HG03558 (cell line): ENCODE results near the gene CERT1.

Experiments used
- ATAC-seq: cut with Tn5 transposase; IDR thresholded peaks from one replicate; pipeline ENCODE4 v1.9.1; 2021; ENCODE audit warnings: moderate number of reproducible peaks; ENCODE audit not compliant: unreplicated experiment; ENCODE audit errors: extremely low read depth

CERT1 gene

DNA sequence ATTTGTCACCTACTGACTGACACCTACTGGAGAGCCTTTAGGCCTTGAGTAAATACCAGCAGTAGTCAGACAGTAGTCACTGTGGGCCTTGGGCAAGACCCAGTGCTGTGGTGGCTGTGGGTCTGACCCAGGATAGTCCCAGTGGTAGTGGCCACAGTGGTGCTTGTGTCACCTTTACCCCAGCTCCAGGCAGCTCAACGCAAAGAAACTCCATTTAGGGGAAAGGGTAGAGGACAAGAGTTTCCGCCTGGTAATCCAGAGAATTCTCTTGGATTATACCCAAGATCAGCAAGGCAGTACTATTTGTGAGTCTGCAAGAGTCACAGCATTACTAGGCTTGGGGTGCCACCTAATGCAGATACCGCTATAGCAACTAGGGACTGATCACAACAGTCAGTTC is 28.9 kb downstream of the CERT1 start:
- no peak for ATAC-seq

- ATAC-seq: no peak
These were observed 30.4 kb downstream of the CERT1 start for GRCh38 chr5:75481024-75481423.

DNA sequence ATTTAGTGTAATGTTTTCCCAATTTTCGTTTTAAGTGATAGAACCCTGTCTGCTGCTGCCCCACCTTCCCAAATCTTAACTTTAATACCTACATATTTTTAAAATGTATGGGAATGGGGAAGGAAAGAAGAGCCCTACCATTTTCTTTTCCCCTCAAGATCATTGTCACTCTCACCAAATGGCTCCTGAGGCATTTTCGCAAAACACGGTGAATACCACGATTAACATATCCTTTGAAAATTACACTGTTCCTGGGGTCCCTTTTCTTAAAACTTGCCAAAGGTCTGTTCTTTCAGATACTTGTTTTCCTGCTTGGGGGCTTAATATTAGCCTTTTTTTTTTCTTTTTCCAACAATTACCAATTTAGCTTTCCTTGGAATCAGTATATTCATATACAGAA is 36.1 kb downstream of the CERT1 start:
- ATAC-seq: no peak

GRCh38 chr5:75473463-75473862 is 38.0 kb downstream of the CERT1 start:
- no peak for ATAC-seq

- ATAC-seq: no peak
These were observed 38.5 kb downstream of the CERT1 start for GRCh38 chr5:75472973-75473372.

- no peak for ATAC-seq
These were observed 40.2 kb downstream of the CERT1 start for GRCh38 chr5:75471193-75471592.

DNA sequence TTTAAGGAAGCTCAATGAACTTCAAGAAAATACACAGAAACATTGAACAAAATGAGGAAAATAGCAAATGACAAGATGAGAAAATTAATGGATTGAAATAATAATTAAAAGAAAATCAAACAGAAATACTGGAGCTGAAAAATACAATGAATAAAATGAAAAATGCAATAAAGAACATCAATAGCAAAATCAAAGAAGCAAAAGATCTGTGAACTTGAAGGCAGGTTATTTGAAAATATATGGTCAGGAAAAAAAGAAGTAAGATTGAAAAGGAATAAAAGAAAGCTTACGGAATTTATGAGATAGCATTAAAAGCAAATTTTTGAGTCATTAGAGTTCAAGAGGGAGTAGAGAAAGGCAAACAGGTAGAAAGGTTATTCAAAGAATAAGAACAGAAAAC is 42.4 kb downstream of the CERT1 start:
- no peak for ATAC-seq

DNA sequence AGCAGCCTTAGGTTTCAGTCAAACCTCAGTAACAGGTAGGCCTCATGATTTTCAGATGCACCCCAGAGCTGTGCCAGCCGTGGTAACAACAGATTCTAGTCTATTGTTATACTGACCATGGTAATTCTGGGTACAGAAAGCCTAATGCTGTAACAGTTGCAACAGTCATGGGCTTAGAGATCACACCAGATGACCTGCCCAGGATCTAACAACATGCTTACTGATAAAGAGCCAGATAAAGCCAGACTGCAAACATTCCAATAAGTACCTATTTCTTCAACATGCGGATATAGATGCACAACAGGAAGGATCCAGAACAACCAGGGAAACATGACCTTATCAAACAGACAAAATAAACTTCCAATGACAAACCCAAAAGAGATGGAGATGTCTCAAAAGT is 42.8 kb downstream of the CERT1 start:
- no peak for ATAC-seq

GRCh38 chr5:75466006-75466716 is 45.3 kb downstream of the CERT1 start:
- ATAC-seq: no peak

DNA sequence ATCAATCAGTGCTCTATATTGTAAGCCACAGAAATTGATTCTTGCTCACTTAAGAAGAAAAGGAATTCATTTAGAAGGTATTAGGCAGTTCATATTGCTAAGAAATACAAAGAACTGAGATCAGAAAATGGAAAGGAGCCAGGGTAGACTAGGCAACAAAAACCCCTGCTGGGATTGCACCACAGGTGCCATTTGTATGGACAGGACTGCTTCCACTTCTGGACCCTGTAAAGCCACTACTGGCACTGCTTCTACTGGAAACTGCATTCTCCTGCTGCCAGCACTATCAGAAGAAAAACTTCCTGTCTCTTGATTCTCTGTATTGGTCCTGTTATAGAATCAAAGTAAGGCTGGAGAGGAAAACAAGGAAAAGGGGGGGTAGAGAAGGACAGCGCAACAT is 45.9 kb downstream of the CERT1 start:
- ATAC-seq: no peak

DNA sequence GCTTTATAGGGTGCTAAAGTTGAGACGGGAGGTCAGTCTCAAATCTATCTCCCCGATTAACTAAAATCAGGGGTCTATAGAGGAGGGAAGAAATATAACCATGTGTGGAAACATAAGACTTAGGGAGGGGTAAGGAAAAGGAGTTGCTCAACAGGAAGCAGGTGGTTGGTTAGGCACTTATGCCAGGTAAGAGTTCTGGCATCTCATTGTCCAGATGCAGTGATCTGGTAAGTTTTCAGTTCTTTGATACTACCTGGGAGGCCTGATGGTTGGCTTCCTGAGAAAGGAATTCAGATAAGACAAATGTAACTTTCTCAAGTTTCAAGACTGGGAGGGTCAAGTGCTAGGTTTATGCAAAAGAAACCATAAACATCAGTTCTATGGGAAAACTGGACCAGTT is 47.7 kb downstream of the CERT1 start:
- ATAC-seq: no peak

- ATAC-seq: no peak
These were observed 49.8 kb downstream of the CERT1 start for GRCh38 chr5:75461679-75462078.

GRCh38 chr5:75460942-75461610 is 50.4 kb downstream of the CERT1 start:
- ATAC-seq: no peak

DNA sequence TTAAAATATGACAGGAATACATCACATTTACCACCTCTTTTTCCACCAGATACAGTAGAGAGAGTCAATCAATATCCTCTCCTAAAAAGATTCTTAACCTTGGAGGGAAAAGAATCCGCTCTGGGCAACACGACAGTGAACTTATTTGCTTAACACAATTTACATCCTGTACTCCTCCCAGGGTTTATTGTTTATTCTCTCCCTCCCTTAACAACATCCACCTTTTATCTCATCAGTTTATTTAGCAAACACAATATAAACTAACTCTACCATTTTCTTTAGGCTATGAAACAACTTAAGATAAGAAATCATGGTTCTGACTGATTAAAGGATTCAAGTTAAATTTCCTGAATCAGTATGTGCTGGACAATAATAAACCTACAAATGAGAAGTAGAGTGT is 50.9 kb downstream of the CERT1 start:
- ATAC-seq: no peak

DNA sequence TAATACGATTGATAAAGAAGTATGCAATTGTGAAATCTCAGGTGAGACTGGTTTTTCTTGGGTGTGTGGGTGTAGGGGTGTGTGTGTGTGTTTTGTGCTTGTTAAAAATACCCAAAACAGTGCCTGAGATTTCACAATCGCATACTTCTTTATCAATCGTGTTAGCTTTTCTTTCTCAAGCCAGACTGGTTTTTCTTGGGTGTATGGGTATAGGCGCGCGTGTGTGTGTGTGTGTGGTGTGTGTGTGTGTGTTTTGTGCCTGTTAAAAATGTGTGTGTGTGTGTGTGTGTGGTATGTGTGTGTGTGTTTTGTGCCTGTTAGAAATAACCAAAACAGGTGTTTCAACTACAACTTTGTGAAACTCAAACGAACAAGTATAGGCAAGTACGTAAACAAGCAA is 53.7 kb downstream of the CERT1 start:
- ATAC-seq: no peak

GRCh38 chr5:75457161-75457560 is 54.3 kb downstream of the CERT1 start:
- no peak for ATAC-seq

GRCh38 chr5:75450069-75450468 is 61.4 kb downstream of the CERT1 start:
- ATAC-seq: no peak

DNA sequence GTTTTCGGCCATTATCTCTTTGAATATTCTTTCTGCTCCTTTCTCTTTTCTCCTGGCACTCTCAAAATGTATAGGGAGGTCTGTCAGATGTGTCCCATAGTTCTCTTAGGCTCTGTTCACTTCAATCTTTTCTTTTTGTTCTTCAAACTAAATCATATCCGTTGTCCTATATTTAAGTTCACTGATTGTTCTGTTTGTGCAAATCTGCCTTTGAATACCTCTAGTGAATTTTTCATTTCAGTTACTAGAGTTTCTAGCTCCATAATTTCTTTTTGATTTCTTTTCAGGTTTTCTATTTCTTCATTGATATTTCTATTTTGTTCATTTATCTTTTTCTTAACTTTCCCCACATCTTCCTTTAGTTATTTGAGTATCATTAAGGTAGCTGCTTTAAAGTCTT is 65.4 kb downstream of the CERT1 start:
- no peak for ATAC-seq

GRCh38 chr5:75441560-75441959 is 69.9 kb downstream of the CERT1 start:
- no peak for ATAC-seq

- ATAC-seq: no peak
These were observed 72.2 kb downstream of the CERT1 start for GRCh38 chr5:75439276-75439675.

DNA sequence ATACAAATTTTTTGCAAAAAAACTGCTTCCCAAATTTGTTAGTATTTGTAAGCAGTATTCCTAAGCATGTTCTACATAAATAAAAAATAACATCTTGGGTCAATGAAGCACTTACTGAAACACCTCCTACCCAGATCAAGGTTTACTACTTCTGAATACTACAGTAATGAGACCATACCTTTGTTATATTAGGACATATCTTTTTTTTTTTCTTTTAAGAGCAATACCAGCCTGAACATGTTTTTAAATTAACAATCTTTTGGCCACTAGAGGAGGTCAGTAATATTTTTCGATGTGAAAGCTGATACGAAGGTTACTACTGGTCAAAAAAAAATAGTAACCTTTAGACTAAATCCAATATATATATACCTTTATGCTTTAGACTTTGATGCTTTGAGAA is 72.7 kb downstream of the CERT1 start:
- no peak for ATAC-seq

- no peak for ATAC-seq
These were observed 76.3 kb downstream of the CERT1 start for GRCh38 chr5:75435096-75435495.
